Measurements from ENCODE around the gene CREB5.

The CREB5 gene

GRCh38 chr7:28723336-28723735 is 311.0 kb downstream of the CREB5 start:
- no peak for DNase-seq (ENCODE audit: low read depth)
- TF ChIP-seq, protein P1, sequence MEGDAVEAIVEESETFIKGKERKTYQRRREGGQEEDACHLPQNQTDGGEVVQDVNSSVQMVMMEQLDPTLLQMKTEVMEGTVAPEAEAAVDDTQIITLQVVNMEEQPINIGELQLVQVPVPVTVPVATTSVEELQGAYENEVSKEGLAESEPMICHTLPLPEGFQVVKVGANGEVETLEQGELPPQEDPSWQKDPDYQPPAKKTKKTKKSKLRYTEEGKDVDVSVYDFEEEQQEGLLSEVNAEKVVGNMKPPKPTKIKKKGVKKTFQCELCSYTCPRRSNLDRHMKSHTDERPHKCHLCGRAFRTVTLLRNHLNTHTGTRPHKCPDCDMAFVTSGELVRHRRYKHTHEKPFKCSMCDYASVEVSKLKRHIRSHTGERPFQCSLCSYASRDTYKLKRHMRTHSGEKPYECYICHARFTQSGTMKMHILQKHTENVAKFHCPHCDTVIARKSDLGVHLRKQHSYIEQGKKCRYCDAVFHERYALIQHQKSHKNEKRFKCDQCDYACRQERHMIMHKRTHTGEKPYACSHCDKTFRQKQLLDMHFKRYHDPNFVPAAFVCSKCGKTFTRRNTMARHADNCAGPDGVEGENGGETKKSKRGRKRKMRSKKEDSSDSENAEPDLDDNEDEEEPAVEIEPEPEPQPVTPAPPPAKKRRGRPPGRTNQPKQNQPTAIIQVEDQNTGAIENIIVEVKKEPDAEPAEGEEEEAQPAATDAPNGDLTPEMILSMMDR (IDR thresholded peaks at IDR 0.05; ENCODE audit: low read depth, low read length, missing control alignments), result no peak
- no peak overlapping the region for H3K4me3 ChIP-seq (ENCODE audit: low read depth, low read length)

DNA sequence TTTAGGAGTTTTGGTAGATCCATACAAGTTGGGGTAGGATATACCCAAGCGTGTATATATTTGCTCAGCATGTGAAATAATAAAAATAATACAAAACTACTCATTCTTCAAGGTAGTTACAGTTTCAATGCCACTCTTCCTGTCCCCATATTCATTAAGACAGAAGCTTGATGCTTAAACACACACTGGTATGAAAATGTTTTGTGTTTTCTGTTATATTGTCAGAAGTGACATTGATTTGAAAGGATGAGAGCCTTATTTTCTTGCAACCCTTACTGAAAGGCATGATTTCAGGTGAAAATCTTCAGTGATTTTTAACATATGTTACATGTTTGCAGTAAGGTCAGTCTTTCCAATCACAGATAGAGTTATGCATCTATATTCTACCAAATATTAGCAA is 312.2 kb downstream of the CREB5 start:
- TF ChIP-seq, protein P1 (IDR thresholded peaks at IDR 0.05; ENCODE audit: low read depth, low read length, missing control alignments), result no peak
- H3K4me3 ChIP-seq (ENCODE audit: low read depth, low read length), result no peak overlapping the region
- no peak for DNase-seq (ENCODE audit: low read depth)

- no peak for DNase-seq (ENCODE audit: low read depth)
- TF ChIP-seq, protein P1 (IDR thresholded peaks at IDR 0.05; ENCODE audit: low read depth, low read length, missing control alignments), result no peak
- no peak overlapping the region for H3K4me3 ChIP-seq (ENCODE audit: low read depth, low read length)
Observed at GRCh38 chr7:28725045-28725642, 312.8 kb downstream of the CREB5 start.

- no peak overlapping the region for H3K4me3 ChIP-seq (ENCODE audit: low read depth, low read length)
- TF ChIP-seq, protein P1 (IDR thresholded peaks at IDR 0.05; ENCODE audit: low read depth, low read length, missing control alignments), result no peak
- no peak for DNase-seq (ENCODE audit: low read depth)
Observed at GRCh38 chr7:28725911-28726310, 313.6 kb downstream of the CREB5 start.

- H3K4me3 ChIP-seq (ENCODE audit: low read depth, low read length), result no peak overlapping the region
- TF ChIP-seq, protein P1 (IDR thresholded peaks at IDR 0.05; ENCODE audit: low read depth, low read length, missing control alignments), result no peak
- DNase-seq (ENCODE audit: low read depth), result no peak
Observed at GRCh38 chr7:28726555-28726954, 314.2 kb downstream of the CREB5 start.

- TF ChIP-seq, protein P1 (IDR thresholded peaks at IDR 0.05; ENCODE audit: low read depth, low read length, missing control alignments), result no peak
- H3K4me3 ChIP-seq (ENCODE audit: low read depth, low read length), result no peak overlapping the region
Observed at GRCh38 chr7:28729281-28729680, 317.0 kb downstream of the CREB5 start.

DNA sequence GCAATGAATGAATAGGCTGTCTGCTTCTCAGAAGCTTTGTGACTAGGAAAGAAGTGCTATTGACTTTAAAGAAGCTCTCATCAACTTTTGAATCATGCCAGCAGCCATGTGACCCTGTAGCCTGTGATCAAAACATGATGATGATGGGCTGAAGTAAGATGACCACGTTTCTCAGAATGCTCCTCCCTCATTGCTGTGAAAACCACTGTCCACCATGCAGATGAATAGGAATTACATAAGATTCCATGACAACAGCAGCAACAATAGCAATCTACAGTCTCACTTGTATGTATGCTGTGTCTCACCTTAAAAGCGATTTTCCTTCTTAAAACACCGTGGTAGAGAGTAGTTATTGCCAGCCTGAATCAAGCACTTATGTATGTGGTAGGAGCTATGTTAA is 317.4 kb downstream of the CREB5 start:
- no peak for DNase-seq (ENCODE audit: low read depth)
- H3K4me3 ChIP-seq (ENCODE audit: low read depth, low read length), result no peak overlapping the region
- TF ChIP-seq, protein P1 (IDR thresholded peaks at IDR 0.05; ENCODE audit: low read depth, low read length, missing control alignments), result no peak

More at GRCh38 chr7:28729281-28729680, 317.0 kb downstream of the CREB5 start:
- no peak for DNase-seq (ENCODE audit: low read depth)
